Activated CD4-positive, CD25-positive, alpha-beta regulatory T cell treated with anti-CD3 and anti-CD28 coated beads, Interleukin-2, amount 50 U/mL, for 16 hours (primary cell): Measurements from ENCODE around the gene CITED2.
"Not testable (repeated sequence)": the region's sequence is repeated elsewhere in the genome, so short reads cannot be mapped to it uniquely, and the experiment has no call there.

Experiments used
- DNase-seq: peaks from one replicate; pipeline ENCODE4 v3.0.0-alpha.2; 2020; ENCODE audit warnings: low read depth, low spot score

Gene CITED2

DNA sequence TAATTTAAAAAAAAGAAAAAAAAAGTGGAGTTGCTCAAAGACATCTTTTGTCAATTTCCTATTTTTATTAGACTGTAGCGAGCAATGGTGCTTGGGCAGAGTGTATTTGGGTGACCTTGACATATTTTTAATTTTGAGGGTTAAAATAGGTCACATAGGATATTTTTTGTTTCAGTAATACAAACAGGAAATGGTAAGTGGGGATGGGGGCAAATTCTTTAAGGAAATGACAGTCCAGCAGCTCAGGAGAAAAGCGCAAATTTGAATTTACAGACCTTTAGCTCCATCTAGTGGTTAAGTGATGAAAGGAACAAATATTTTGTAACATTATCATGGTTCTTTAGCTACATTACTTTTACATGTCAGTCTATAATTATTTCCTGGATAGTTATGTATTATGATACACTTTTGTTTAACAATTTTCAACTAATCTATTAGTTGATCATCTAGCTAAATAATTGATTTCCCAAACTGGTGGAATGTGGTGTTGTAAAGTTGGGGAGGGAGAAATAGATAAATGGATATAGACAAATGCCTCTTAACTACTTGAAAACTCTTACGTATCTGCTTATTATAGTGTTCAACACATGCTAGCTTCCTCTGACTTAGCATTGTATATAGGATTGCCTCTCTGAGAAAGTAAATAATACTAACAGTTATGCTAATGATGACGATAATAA lies 10.0 kb downstream of the CITED2 start:
- DNase-seq, result no peak

DNA sequence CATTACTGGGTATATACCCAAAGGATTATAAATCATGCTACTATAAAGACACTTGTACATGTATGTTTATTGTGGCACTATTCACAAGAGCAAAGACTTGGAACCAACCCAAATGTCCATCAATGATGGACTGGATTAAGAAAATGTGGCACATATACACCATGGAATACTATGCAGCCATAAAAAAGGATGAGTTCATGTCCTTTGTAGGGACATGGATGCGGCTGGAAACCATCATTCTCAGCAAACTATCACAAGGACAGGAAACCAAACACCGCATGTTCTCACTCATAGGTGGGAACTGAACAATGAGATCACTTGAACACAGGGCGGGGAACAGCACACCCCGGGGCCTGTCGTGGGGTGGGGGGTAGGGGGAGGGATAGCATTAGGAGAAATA lies 10.7 kb downstream of the CITED2 start:
- not testable (repeated sequence) for DNase-seq

DNA sequence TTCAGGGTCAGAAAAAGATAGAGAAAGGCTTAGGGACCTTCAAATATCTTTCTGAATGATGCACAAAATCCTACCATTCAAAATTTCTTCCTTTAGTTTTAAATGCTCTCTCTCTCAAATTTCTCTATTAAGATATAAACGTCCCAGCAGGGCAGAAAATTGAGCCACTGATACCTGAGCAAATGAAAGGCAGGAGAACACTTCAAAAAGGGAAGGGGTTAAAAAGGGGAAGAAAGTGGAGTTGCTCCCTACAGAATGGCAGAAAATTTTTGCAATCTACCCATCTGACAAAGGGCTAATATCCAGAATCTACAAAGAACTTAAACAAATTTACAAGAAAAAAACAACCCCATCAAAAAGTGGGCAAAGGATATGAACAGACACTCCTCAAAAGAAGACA lies 11.3 kb downstream of the CITED2 start:
- DNase-seq, result not testable (repeated sequence)

DNA sequence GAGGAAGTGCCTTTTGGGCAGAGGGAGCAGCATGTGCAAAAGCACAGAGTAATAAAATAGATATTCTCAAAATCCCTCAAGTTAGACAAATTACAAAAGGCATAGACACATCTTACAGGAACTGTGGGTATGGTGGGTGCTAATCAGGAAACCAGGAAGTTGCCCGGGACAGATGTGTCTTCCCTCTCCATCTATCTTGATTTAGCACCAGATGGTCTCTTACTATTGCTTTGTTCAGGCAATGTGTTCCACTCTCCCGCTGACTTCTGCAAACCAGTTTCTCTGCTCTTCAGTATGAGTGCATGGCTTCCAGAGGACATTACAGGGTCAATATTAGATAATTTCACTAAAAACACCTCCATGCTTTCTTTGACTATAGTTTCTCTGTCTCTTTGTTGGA lies 13.2 kb downstream of the CITED2 start:
- DNase-seq, result no peak

DNA sequence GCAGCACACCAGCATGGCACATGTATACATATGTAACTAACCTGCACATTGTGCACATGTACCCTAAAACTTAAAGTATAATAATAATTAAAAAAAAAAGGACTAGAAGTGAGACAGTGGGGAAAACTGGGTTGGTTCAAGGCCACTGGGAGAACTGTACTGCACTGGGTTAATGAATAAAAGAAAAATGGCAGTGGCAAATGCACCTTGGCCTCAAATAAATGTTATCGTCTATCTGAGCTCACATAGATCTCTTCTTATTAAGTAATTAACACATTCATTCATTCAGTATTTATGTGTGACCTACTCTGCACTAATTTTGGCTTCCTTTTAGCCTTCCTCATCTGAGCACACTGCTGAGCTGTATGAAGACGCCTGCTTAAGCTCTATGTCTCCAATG lies 17.5 kb downstream of the CITED2 start:
- DNase-seq, result no peak

DNA sequence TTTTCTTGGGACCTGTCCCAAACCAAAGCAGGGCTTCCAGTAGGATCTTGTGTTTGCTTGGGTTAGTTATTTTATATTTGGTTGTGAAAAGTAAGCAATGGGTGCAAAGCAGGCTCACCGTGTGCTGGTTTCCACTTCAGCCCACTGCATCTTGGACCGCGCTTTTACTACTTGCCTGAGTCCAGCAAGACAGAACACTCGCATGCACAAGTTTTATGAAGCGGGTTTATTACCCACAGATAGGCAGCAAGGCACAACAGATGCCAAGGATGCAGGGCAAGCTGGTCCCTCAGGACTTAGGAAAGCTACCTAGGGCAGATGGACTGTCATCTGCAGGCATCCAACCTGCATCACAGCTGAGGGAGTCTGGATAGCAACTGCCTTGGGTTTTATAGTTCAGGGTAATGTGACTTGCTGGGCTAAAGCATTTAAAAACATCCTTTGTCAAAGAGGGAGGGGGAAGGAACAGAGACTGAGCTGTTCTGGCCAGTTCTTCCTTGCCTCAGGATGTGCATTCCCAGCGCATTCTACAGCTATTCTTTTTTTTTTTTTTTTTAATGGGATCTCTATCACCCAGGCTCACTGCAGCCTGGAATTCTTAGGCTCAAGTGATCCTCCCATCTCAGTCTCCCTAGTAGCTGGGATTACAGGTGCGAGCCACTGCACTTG lies 18.5 kb downstream of the CITED2 start:
- no peak for DNase-seq

DNA sequence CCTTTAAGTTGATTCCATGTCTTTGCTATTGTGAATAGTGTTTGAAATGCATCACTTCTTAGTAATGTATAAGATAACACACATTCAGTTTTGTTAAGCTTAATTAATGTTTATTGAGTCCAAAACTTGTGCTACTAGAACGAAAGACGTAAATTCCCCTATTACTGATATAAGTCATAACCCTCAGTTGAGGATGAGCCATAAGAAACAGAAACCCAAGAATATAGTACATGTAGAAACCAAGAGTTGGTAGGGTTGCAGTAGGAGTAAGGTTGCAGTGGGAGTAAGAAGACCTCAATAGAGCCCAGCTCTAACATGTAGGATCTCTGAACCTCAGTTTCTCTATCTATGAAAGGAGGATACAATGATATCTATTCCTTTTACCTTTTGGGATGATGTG lies 19.3 kb downstream of the CITED2 start:
- no peak for DNase-seq

DNA sequence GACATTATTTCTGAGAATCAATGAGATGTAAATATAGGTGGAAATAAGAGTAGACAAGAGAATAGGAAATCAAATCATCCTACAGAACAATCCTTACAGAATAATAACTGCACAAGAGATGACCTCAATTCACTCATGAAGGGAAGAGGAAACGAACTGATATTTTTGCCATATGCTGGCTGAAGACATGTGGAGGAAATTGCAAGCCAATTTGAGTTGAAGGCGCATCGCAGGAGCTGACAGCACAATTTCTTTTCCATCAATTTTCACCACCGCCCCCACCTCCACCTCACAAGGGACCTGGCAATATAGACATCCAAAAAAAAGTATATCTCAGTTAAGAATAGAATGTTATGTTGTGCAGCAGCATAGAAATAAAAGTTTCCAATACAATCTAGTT lies 20.3 kb downstream of the CITED2 start:
- DNase-seq, result no peak

DNA sequence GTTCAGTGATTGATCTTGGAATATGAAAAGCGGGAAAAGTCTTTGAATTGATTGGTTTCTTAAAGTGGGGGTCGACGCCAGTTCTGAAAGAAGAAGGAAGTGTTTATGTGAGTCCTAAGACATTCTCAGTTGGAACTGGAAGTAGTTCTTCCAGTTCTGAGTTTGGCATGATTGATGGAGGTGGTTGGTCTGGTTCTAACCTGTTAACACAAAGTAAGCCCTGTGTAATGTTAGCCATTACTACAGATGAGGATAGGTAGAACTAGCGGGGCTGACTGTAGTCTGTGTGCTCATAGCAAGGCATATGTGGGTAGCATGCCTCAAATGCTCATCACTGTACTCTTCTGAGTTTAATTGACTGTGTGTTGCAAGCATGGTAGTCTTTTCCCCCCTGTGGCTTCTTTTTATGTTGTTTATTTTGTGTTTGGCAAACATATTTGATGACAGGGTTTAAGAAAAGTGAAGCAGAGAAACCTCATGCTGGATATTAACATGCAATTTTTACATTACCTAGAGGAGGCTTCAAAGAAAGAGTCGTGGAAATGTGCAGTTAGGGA lies 24.9 kb downstream of the CITED2 start:
- no peak for DNase-seq

DNA sequence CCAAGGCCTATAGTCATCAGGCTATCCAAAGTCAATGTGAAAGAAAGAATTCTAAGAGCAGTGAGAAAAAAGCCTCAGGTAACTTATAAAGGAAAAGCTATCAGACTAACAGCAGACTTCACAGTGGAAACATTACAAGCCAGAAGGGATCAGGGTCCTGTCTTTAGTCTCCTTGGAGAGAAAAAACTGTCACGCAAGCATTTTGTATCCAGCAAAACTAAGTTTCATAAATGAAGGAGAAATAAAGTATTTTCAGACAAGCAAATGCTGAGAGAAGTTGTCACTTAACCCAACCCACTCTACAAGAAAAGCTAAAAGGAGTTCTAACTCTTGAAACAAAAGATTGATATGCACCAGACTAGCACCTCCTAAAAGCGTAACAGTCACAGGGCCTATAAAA lies 28.1 kb downstream of the CITED2 start:
- no peak for DNase-seq

DNA sequence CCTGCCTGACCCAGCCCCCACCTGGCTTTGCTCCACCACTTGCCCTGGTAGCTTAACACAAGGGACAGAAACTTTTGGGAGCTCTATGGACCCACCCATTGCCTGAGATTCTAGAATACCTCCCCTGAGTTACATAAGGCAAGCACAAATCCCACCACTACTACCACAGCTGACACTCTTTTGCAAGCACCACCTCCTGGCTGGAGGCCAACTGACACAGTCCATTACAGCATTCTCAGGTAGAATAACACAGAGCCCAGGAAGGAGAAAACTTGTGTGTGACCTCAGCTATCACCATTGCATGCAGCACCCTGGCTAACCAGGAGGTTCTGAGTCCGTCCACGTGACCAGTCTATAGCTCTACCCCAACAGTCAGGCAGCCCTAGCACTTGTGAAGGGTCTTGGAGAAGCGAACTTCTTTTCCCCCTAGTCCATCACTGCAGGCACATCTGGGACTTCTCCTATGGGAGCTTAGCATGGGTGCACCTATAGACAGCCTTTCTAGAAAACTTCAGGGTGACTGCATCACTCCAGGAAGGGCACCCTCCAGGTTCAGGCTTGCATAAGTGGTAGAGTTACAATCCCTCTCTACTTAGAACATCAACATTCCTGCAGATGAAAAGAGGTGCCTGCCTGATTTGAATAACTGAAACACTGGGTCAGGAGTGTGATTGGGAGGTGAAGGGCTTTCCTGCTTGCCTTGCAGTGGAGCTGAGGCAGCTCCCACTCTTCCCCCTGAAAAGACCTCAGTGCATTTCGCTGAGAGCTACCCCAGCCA lies 30.1 kb downstream of the CITED2 start:
- no peak for DNase-seq

DNA sequence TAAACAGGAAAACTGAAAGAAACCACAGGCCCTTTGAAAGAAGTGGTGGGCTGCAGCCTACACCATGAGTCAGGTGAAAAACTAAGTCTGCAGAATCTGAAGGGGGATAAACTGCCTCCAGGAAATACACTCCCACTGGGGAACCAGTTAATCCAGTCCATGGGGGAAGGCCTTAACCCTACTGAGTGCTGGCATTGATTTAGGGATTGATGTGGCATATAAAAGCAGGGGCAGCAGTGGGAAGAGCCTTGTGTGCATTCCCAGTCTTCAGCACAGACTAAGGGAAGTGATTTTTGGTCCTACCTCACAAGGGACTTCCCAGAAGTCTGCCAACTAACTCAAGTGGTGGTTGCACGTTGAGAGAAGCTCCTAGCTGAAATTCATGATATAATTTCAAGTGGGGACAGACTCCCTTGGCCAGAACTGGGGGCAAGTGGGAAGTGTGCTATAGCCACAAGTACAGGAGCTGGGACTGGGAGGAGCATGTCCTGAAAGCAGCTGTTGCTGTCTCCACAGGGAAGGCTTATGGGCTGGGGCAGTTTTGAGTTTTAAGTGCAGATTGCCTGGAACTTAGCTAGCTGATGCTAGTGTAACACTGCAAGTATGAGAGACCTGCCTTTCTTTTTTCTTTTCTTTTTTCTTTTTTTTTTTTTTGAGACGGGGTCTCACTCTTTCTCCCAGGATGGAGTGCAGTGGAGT lies 31.2 kb downstream of the CITED2 start:
- no peak for DNase-seq

DNA sequence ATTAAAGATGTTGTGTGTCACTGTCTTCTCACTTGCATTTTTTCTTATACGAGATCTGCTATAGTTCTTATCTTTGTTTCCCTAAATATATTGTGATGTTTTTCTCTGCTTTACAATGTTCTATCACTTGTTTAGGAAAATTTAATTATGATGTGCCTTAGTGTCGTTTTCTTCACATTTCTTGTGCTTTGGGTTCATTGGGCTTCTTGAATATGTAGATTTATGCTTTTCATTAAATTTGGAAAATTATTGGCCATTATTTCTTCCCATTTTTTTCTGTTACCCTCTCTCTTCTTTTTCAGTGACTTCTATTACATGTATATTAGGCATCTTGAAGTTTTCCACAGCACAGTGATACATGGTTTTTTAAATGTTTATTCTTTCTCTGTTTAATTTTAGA lies 33.4 kb downstream of the CITED2 start:
- no peak for DNase-seq

DNA sequence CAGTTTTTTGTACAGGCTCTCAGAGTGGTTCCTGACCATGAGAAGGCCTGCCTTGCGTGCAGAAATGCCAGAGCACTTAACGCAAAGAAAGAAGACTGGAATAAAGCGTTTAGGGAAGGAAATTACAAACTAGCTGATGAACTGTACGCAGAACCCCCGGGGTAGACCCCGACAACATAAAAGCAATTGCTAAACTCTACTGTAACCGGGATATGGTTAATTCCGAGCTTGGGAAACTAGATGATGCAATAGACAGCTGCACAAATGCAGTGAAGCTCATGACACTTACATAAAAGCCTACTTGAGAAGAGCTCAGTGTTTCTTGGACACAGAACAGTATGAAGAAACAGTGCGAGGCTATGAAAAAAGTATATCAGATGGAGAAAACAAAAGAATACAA lies 35.7 kb downstream of the CITED2 start:
- no peak for DNase-seq

DNA sequence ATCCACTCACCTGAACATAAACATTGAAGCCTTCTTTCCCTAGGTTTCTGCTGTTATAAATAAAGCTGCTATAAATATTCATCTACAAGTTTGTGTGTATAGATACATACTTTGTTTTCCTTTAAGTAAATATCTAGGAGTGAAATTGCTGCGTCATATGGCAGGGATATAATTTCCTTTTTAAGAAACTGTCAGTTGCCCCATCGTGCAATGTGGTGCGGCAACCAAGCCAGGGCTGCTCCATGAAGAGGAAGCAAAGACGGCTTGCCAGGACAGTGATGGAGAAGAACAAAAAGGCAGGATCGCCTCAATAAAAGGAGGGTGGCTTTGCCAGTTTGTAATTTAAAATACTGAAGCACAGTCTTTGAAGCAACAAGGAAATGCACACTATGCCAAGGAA lies 36.6 kb downstream of the CITED2 start:
- no peak for DNase-seq

DNA sequence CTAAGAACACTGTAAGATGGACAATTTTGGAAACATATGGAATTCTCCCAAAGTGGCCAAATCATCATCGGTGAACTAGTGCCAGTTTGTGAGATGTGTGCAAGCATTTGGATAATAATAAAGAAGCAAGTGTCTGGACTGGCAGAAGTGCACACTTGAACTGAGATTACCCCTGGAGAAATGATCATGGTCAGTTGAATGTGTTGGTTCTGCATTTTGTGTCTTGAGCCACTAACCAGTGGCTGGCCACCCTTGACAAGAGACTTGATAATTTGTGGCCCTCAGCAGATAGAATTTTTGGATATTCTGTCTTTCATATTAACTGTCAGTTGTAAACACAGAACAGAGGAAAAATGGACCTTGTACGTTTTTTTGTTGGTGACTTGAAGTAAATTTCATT lies 37.4 kb downstream of the CITED2 start:
- DNase-seq, result no peak

DNA sequence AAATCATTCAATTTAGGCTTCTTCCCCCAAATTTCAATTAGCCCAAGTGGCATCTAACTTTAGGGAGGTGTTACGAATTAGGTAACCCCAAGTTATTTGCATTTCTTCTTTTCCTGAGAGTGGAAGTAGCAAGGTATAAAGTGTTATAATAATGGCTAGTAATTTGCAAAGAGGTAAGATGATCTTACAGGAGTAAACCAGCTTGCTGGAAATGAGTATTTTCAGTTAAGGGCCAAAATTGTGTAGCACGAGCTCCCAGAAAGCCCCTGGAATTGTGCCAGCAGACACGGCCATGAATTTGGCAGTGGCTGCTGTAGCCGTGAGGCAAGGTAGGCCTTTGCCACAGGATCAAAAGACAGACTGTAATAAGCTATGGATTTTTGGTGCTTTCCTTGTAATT lies 38.0 kb downstream of the CITED2 start:
- no peak for DNase-seq

DNA sequence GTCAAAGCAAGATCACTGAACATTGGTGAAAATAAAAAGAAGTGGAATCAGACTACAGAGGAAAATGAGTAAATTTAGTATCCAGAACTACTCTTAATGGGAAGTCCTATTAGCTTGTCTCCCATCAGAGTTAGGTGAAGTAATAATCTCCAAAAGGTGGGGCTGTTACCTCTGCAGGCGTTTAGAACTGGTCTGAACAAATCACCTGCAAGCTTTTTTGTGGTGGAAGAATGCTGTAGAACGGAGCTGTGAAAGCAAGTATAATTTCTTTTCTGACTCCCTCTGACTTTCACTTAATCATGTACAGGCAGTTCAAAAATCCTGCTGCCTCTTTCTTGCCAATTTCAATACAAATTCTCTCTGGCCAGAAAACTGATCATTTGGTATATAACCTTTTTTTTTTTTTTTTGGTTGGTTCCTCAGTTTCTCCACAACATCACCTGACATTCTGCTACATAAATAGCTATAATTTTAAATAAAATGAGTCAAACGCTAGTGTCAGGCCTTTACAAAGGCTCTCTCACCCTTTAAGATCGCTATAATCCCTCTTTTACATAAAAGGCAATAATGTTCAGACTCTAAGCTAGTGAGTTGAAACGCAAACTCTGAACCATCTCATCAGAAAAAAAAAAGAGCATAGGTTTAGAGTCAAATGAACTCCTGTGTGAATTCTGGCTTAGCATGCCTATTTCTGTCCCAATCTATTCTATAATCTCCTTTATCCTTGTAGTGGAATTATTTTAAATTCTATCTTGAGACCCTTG lies 38.8 kb downstream of the CITED2 start:
- no peak for DNase-seq

DNA sequence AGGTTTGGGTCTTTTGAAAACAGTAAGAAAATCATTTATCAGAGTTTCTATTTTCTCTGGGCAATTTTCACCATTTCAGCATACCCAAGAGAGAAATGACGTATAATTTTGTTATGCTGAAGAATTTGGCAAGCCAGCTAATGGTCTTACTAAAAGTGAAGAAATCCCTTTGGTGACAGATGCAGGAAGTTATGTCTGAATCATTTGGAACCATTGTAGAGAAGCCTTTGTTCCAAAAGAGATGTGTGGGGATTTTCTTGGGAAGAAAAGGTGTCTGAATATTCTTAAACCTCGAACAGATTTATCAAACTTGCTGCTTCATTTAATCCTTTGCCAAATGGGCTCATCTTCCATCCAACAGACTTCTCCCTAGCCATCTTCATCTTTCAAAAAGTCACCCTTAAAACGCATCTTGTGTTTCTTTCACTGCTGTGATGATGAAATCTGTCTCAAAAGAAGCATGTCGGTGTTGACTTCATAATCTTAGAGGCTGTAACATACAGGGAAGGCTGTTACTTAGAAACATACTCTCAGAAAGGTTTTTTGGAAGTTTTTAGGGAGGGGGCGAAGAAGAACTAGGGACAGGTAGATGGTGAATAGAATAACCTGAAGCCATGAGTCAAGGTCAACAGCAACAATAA lies 39.5 kb downstream of the CITED2 start:
- no peak for DNase-seq

DNA sequence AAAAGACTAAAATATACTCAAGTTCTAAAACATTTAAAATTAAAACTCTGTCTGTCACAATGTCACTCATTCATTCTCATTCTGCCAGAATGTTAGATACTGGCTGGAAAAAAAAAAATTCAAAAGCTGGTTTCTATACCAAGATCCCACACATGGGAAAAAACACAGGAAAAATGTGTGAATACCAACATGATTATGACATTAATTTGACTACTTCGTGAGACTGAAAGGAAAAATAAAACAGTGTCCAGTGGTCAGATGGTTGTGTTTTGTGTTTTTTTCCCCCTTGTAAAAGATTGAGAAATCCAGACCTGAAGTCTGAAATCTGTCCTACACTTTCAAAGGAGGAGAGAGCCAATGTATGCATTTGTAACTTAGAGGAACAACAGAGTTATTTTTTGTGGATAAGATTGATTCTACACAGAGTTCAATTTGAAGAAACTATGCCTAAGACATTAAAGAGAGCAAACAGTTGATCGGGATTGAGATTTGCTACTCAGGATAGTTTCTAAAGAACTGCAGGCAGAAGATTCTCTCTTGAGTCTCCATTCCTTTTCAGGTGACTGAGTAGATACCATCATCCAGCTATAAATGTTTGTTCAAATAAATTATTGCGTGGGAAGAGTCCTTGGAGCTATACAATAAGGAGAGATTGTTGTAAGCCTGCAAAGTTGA lies 43.5 kb downstream of the CITED2 start:
- DNase-seq, result no peak
